Middle frontal gyrus (tissue), 1 donor: ENCODE measurements around the gene RECK.
"Not testable (repeated sequence)": the region's sequence is repeated elsewhere in the genome, so short reads cannot be mapped to it uniquely, and the experiment has no call there.

Source experiments
- DNase-seq: peaks from one replicate; pipeline ENCODE4 v3.0.0-alpha.2; 2015; ENCODE audit warnings: low spot score; ENCODE audit errors: extremely low spot score

RECK gene

GRCh38 chr9:36064448-36065037 lies 27.8 kb downstream of the RECK start:
- DNase-seq: no peak

GRCh38 chr9:36074055-36074454 lies 37.3 kb downstream of the RECK start:
- DNase-seq: no peak

GRCh38 chr9:36074870-36075532 lies 38.3 kb downstream of the RECK start:
- DNase-seq: no peak

- no peak for DNase-seq
Measured at GRCh38 chr9:36078051-36078450, 41.3 kb downstream of the RECK start.

- no peak for DNase-seq
Measured at GRCh38 chr9:36080519-36080918, 43.8 kb downstream of the RECK start.

GRCh38 chr9:36082931-36083330 lies 46.2 kb downstream of the RECK start:
- DNase-seq: no peak

GRCh38 chr9:36086442-36086841 lies 49.7 kb downstream of the RECK start:
- DNase-seq: no peak

GRCh38 chr9:36087054-36087453 lies 50.3 kb downstream of the RECK start:
- DNase-seq: not testable (repeated sequence)

GRCh38 chr9:36088020-36088419 lies 51.3 kb downstream of the RECK start:
- no peak for DNase-seq

- no peak for DNase-seq
Measured at GRCh38 chr9:36091026-36091953, 54.6 kb downstream of the RECK start.

GRCh38 chr9:36092014-36092413 lies 55.3 kb downstream of the RECK start:
- DNase-seq: no peak

- DNase-seq: no peak
Measured at GRCh38 chr9:36092509-36093215, 55.9 kb downstream of the RECK start.

GRCh38 chr9:36093384-36093783 lies 56.7 kb downstream of the RECK start:
- no peak for DNase-seq

- no peak for DNase-seq
Measured at GRCh38 chr9:36099718-36100117, 63.0 kb downstream of the RECK start.

GRCh38 chr9:36100532-36100931 lies 63.8 kb downstream of the RECK start:
- no peak for DNase-seq

- DNase-seq: no peak
Measured at GRCh38 chr9:36101916-36102741, 65.4 kb downstream of the RECK start.

GRCh38 chr9:36102742-36103495 lies 66.2 kb downstream of the RECK start:
- peak; percentile 46 for DNase-seq

GRCh38 chr9:36109071-36109470 lies 72.4 kb downstream of the RECK start:
- DNase-seq: no peak

- DNase-seq: no peak
Measured at GRCh38 chr9:36110434-36110833, 73.7 kb downstream of the RECK start.

GRCh38 chr9:36112516-36112915 lies 75.8 kb downstream of the RECK start:
- no peak for DNase-seq
